MM.1S (cell line): ENCODE measurements around the gene ING5.

Experiments used
- DNase-seq: peaks from one replicate; pipeline ENCODE4 v3.0.0-alpha.2; 2015
- H2AFZ ChIP-seq: fragments of 300-600 bp; sonication (generic); 2 replicates; pipeline ENCODE4 v1.6.0; 2016; ENCODE audit warnings: antibody characterized with exemption, low read length
- H3F3A ChIP-seq: fragments of 300-600 bp; sonication (generic); 2 replicates; pipeline ENCODE4 v1.6.1; 2016; ENCODE audit warnings: mild to moderate bottlenecking, antibody characterized with exemption, low read length, moderate library complexity, mixed read lengths; ENCODE audit not compliant: insufficient read depth
- H3K27ac ChIP-seq: fragments of 300-600 bp; sonication (generic); 2 replicates; pipeline ENCODE4 v1.5.1; 2016; ENCODE audit warnings: mild to moderate bottlenecking, low read length
- H3K27me3 ChIP-seq: fragments of 300-600 bp; sonication (generic); replicated peaks from 2 replicates; pipeline ENCODE4 v1.6.0; 2016; ENCODE audit warnings: low read length; ENCODE audit not compliant: insufficient read depth
- H3K36me3 ChIP-seq: fragments of 300-600 bp; sonication (generic); replicated peaks from 2 replicates; pipeline ENCODE4 v1.6.1; 2016; ENCODE audit warnings: mild to moderate bottlenecking, low read length, mixed read lengths; ENCODE audit not compliant: insufficient read depth
- H3K4me1 ChIP-seq: fragments of 300-600 bp; sonication (generic); 2 replicates; pipeline ENCODE4 v1.6.1; 2016; ENCODE audit warnings: low read length, mixed read lengths
- H3K4me2 ChIP-seq: fragments of 300-600 bp; sonication (generic); 2 replicates; pipeline ENCODE4 v1.6.0; 2016; ENCODE audit warnings: low read depth, low read length
- H3K4me3 ChIP-seq: fragments of 300-600 bp; sonication (generic); 2 replicates; pipeline ENCODE4 v1.5.1; 2016; ENCODE audit warnings: low read length, mixed read lengths
- H3K79me2 ChIP-seq: fragments of 300-600 bp; sonication (generic); 2 replicates; pipeline ENCODE4 v1.6.1; 2016; ENCODE audit warnings: mixed run types, low read length, mixed read lengths
- H3K9ac ChIP-seq: fragments of 300-600 bp; sonication (generic); 2 replicates; pipeline ENCODE4 v1.6.1; 2016; ENCODE audit warnings: low read length, mixed read lengths
- H3K9me2 ChIP-seq: fragments of 300-600 bp; sonication (generic); replicated peaks from 2 replicates; pipeline ENCODE4 v1.6.1; 2016; ENCODE audit warnings: mild to moderate bottlenecking, low read length, mixed read lengths; ENCODE audit not compliant: insufficient read depth
- H3K9me3 ChIP-seq: fragments of 300-600 bp; sonication (generic); replicated peaks from 2 replicates; pipeline ENCODE4 v1.6.1; 2016; ENCODE audit warnings: mild to moderate bottlenecking, low read length, mixed read lengths; ENCODE audit not compliant: insufficient read depth
- H4K20me1 ChIP-seq: fragments of 300-600 bp; sonication (generic); 2 replicates; pipeline ENCODE4 v1.6.1; 2016; ENCODE audit warnings: mild to moderate bottlenecking, low read length, moderate library complexity, mixed read lengths; ENCODE audit not compliant: insufficient read depth
- CTCF ChIP-seq: fragments of 300-600 bp; sonication (generic); IDR thresholded peaks from 2 replicates; pipeline ENCODE4 v1.5.1; 2016; ENCODE audit warnings: antibody characterized with exemption, low read length, mixed read lengths
- EZH2 ChIP-seq: fragments of 300-600 bp; sonication (generic); optimal IDR thresholded peaks from 2 replicates; pipeline ENCODE3; 2017; ENCODE audit warnings: low read depth, mild to moderate bottlenecking, antibody characterized with exemption, low read length, mixed read lengths
- EZH2phosphoT487 ChIP-seq: fragments of 300-600 bp; sonication (generic); IDR thresholded peaks from 2 replicates; pipeline ENCODE4 v1.6.1; 2018; ENCODE audit warnings: antibody characterized with exemption, low read length

Gene ING5

GRCh38 chr2:241678784-241679540, 22.9 kb upstream of the ING5 start:
- no peak for TF ChIP-seq CTCF
- no peak for TF ChIP-seq EZH2
- no peak for TF ChIP-seq EZH2phosphoT487
- H3K4me1 ChIP-seq: no peaks in the 10 kb centered on the region
- no peak for DNase-seq
- H3K9me3 ChIP-seq: no peaks in the 10 kb centered on the region
- H3F3A ChIP-seq: no peaks in the 10 kb centered on the region
- H3K4me2 ChIP-seq: no peak overlapping the region
- no peaks in the 10 kb centered on the region for H3K9me2 ChIP-seq
- peaks cover under 1% of the 10 kb centered on the region for H3K36me3 ChIP-seq
- no peak overlapping the region for H3K4me3 ChIP-seq
- H2AFZ ChIP-seq: no peak overlapping the region
- no peaks in the 10 kb centered on the region for H4K20me1 ChIP-seq
- no peak overlapping the region for H3K9ac ChIP-seq
- H3K27me3 ChIP-seq: no peaks in the 10 kb centered on the region
- peaks cover 23% of the 10 kb centered on the region for H3K79me2 ChIP-seq
- H3K27ac ChIP-seq: no peak overlapping the region

GRCh38 chr2:241680044-241680443, 21.8 kb upstream of the ING5 start:
- TF ChIP-seq EZH2: no peak
- TF ChIP-seq CTCF: no peak
- TF ChIP-seq EZH2phosphoT487: no peak
- Histone ChIP-seq H3K4me2 (no peak overlapping the region), H3F3A (no peaks in the 10 kb centered on the region), H3K79me2 (peaks cover 32% of the 10 kb centered on the region), H3K9me2 (no peaks in the 10 kb centered on the region), H4K20me1 (no peaks in the 10 kb centered on the region), H2AFZ (no peak overlapping the region), H3K9me3 (no peaks in the 10 kb centered on the region), H3K4me3 (no peak overlapping the region), H3K27me3 (no peaks in the 10 kb centered on the region), H3K27ac (no peak overlapping the region), H3K36me3 (peaks cover 4% of the 10 kb centered on the region), H3K9ac (no peak overlapping the region), H3K4me1 (no peaks in the 10 kb centered on the region)
- DNase-seq: no peak

- H3K4me1 ChIP-seq: peaks cover 5% of the 10 kb centered on the region; the same call in 1 of the 2 replicates
- no peak for DNase-seq
- H3K36me3 ChIP-seq: peaks cover 4% of the 10 kb centered on the region
- no peaks in the 10 kb centered on the region for H3K27me3 ChIP-seq
- H3K27ac ChIP-seq: no peak overlapping the region
- H3K9ac ChIP-seq: no peak overlapping the region
- no peaks in the 10 kb centered on the region for H4K20me1 ChIP-seq
- no peaks in the 10 kb centered on the region for H3K9me2 ChIP-seq
- no peak for TF ChIP-seq CTCF
- TF ChIP-seq EZH2phosphoT487: no peak
- TF ChIP-seq EZH2: no peak
- no peak overlapping the region for H3K4me2 ChIP-seq
- H3K79me2 ChIP-seq: peaks cover 40% of the 10 kb centered on the region
- no peaks in the 10 kb centered on the region for H3F3A ChIP-seq
- H3K9me3 ChIP-seq: no peaks in the 10 kb centered on the region
- no peak overlapping the region for H2AFZ ChIP-seq
- H3K4me3 ChIP-seq: no peak overlapping the region
Observed at GRCh38 chr2:241680827-241681599, 20.8 kb upstream of the ING5 start.
